Neural progenitor cell (in vitro differentiated cells): ENCODE measurements around the gene ABCC4. TPM values are rescaled to one million over a fixed set of nuclear protein-coding genes. Genes with fewer than 3 reads are reported as not detected.

Experiments used
- DNase-seq: peaks from one replicate; pipeline ENCODE4 v3.0.0-alpha.2; 2016; ENCODE audit warnings: low spot score
- H2AFZ ChIP-seq: fragments of 200-600 bp; sonication (generic); replicated peaks from 2 replicates; pipeline ENCODE4 v1.6.1; 2016; ENCODE audit warnings: antibody characterized with exemption
- H3F3A ChIP-seq: fragments of 200-600 bp; sonication (generic); 2 replicates; pipeline ENCODE4 v1.6.1; 2016; ENCODE audit warnings: antibody characterized with exemption, low read depth
- H3K27ac ChIP-seq: fragments of 200-600 bp; sonication (generic); 2 replicates; pipeline ENCODE4 v1.5.1; 2016; ENCODE audit warnings: mild to moderate bottlenecking
- H3K27me3 ChIP-seq: fragments of 200-600 bp; sonication (generic); 2 replicates; pipeline ENCODE4 v1.6.1; 2016; ENCODE audit warnings: mild to moderate bottlenecking, moderate library complexity
- H3K36me3 ChIP-seq: fragments of 200-600 bp; sonication (generic); 2 replicates; pipeline ENCODE4 v1.5.1; 2016
- H3K4me1 ChIP-seq: fragments of 200-600 bp; sonication (generic); 2 replicates; pipeline ENCODE4 v1.6.1; 2016; ENCODE audit warnings: mixed run types
- H3K4me2 ChIP-seq: fragments of 200-600 bp; sonication (generic); 2 replicates; pipeline ENCODE4 v1.6.1; 2016
- H3K4me3 ChIP-seq: fragments of 200-600 bp; sonication (generic); 2 replicates; pipeline ENCODE4 v1.5.1; 2016
- H3K79me2 ChIP-seq: fragments of 200-600 bp; sonication (generic); 2 replicates; pipeline ENCODE4 v1.6.1; 2016; ENCODE audit warnings: low read depth
- H3K9ac ChIP-seq: fragments of 200-600 bp; sonication (generic); 2 replicates; pipeline ENCODE4 v1.6.1; 2016
- H3K9me3 ChIP-seq: fragments of 200-600 bp; sonication (generic); 2 replicates; pipeline ENCODE4 v1.5.1; 2016; ENCODE audit warnings: low read depth
- H4K20me1 ChIP-seq: fragments of 200-600 bp; sonication (generic); 2 replicates; pipeline ENCODE4 v1.6.1; 2016; ENCODE audit warnings: low read depth
- H3K27ac Mint-ChIP-seq: 3 replicates; pipeline ENCODE4 v1.8.0; 2021; ENCODE audit warnings: mixed read lengths
- H3K27me3 Mint-ChIP-seq: 2 replicates; pipeline ENCODE4 v1.8.0; 2022; ENCODE audit warnings: low read depth, mild to moderate bottlenecking, inconsistent platforms, moderate library complexity, mixed read lengths; ENCODE audit not compliant: insufficient read depth
- H3K36me3 Mint-ChIP-seq: 3 replicates; pipeline ENCODE4 v1.8.0; 2021; ENCODE audit warnings: mixed read lengths
- H3K4me1 Mint-ChIP-seq: 3 replicates; pipeline ENCODE4 v1.8.0; 2021; ENCODE audit warnings: mixed read lengths
- H3K4me3 Mint-ChIP-seq: 3 replicates; pipeline ENCODE4 v1.8.0; 2021; ENCODE audit warnings: mild to moderate bottlenecking, moderate library complexity, mixed read lengths
- H3K9me3 Mint-ChIP-seq: 3 replicates; pipeline ENCODE4 v1.8.0; 2020; ENCODE audit warnings: mixed read lengths
- CTCF ChIP-seq: fragments of 200-600 bp; sonication (generic); IDR thresholded peaks from 2 replicates; pipeline ENCODE4 v1.5.1; 2017; ENCODE audit warnings: antibody characterized with exemption, mild to moderate bottlenecking
- EZH2 ChIP-seq: fragments of 200-600 bp; sonication (generic); IDR thresholded peaks from 2 replicates; pipeline ENCODE4 v1.6.1; 2017; ENCODE audit warnings: antibody characterized with exemption, mild to moderate bottlenecking, moderate library complexity
- EZH2phosphoT487 ChIP-seq: fragments of 200-600 bp; sonication (generic); IDR thresholded peaks from 2 replicates; pipeline ENCODE4 v1.6.1; 2017; ENCODE audit warnings: antibody characterized with exemption
- total RNA-seq: library from RNA; depleted of rRNA; stranded (reverse); fragments of >200 nt; gene quantifications from 2 replicates; pipeline ENCODE4 v1.2.3, GENCODE V29; 2015; ENCODE audit warnings: low replicate concordance

The ABCC4 gene
- total RNA-seq, 1 donor from 2014 or later, result 23.6 TPM

GRCh38 chr13:95216182-95216581 is 85.1 kb downstream of the ABCC4 start:
- Histone ChIP-seq H3K4me3 (no peak overlapping the region), H3K4me2 (no peak overlapping the region), H3K27me3 (no peaks in the 10 kb centered on the region), H3F3A (no peaks in the 10 kb centered on the region), H3K79me2 (no peaks in the 10 kb centered on the region), H3K4me1 (no peaks in the 10 kb centered on the region), H3K36me3 (no peaks in the 10 kb centered on the region), H4K20me1 (no peaks in the 10 kb centered on the region), H3K9me3 (no peaks in the 10 kb centered on the region), H2AFZ (no peak overlapping the region), H3K27ac (no peak overlapping the region), H3K9ac (no peak overlapping the region)
- no peak for TF ChIP-seq EZH2phosphoT487
- TF ChIP-seq CTCF, result no peak
- no peak for TF ChIP-seq EZH2
- H3K9me3 Mint-ChIP-seq, result no peaks in the 10 kb centered on the region
- DNase-seq, result no peak
- H3K4me3 Mint-ChIP-seq, result no peak overlapping the region
- H3K4me1 Mint-ChIP-seq, result no peaks in the 10 kb centered on the region
- peaks cover 10% of the 10 kb centered on the region for H3K36me3 Mint-ChIP-seq
- H3K27me3 Mint-ChIP-seq, result no peaks in the 10 kb centered on the region
- H3K27ac Mint-ChIP-seq, result no peak overlapping the region

GRCh38 chr13:95212983-95213850 is 88.0 kb downstream of the ABCC4 start:
- no peak for DNase-seq
- Mint-ChIP-seq H3K4me1 (no peaks in the 10 kb centered on the region), H3K36me3 (peaks cover 10% of the 10 kb centered on the region), H3K27ac (no peak overlapping the region), H3K27me3 (no peaks in the 10 kb centered on the region), H3K4me3 (no peak overlapping the region), H3K9me3 (no peaks in the 10 kb centered on the region)
- no peak overlapping the region for H3K4me2 ChIP-seq
- no peaks in the 10 kb centered on the region for H3K79me2 ChIP-seq
- no peaks in the 10 kb centered on the region for H3K36me3 ChIP-seq
- no peaks in the 10 kb centered on the region for H3F3A ChIP-seq
- H3K27ac ChIP-seq, result no peak overlapping the region
- no peak for TF ChIP-seq CTCF
- TF ChIP-seq EZH2, result no peak
- no peak for TF ChIP-seq EZH2phosphoT487
- H4K20me1 ChIP-seq, result no peaks in the 10 kb centered on the region
- H3K4me1 ChIP-seq, result no peaks in the 10 kb centered on the region
- no peak overlapping the region for H2AFZ ChIP-seq
- H3K9ac ChIP-seq, result no peak overlapping the region
- no peak overlapping the region for H3K4me3 ChIP-seq
- H3K27me3 ChIP-seq, result no peaks in the 10 kb centered on the region
- no peaks in the 10 kb centered on the region for H3K9me3 ChIP-seq

- Mint-ChIP-seq H3K36me3 (peaks cover 12% of the 10 kb centered on the region), H3K27me3 (no peaks in the 10 kb centered on the region)
- H3K9ac ChIP-seq, result no peak overlapping the region
These were observed 92.1 kb downstream of the ABCC4 start for GRCh38 chr13:95209109-95209508.

More at GRCh38 chr13:95209109-95209508, 92.1 kb downstream of the ABCC4 start:
- no peak overlapping the region for H3K4me3 ChIP-seq
- H3K9me3 ChIP-seq, result no peaks in the 10 kb centered on the region
- H3K36me3 ChIP-seq, result no peaks in the 10 kb centered on the region
- H3K4me1 ChIP-seq, result no peaks in the 10 kb centered on the region
- no peak overlapping the region for H3K4me3 Mint-ChIP-seq
- no peak overlapping the region for H3K27ac Mint-ChIP-seq
- no peak overlapping the region for H3K27ac ChIP-seq
- H2AFZ ChIP-seq, result no peak overlapping the region
- H3F3A ChIP-seq, result no peaks in the 10 kb centered on the region
- peaks cover 3% of the 10 kb centered on the region for H3K4me1 Mint-ChIP-seq
- no peaks in the 10 kb centered on the region for H3K27me3 ChIP-seq
- TF ChIP-seq EZH2 (no peak), EZH2phosphoT487 (no peak), CTCF (no peak)
- no peaks in the 10 kb centered on the region for H3K9me3 Mint-ChIP-seq
- no peaks in the 10 kb centered on the region for H4K20me1 ChIP-seq
- no peak for DNase-seq
- H3K4me2 ChIP-seq, result no peak overlapping the region
- no peaks in the 10 kb centered on the region for H3K79me2 ChIP-seq
